Skeletal muscle tissue (tissue), 4 donors: ENCODE measurements around the gene MMAB. TPM values are rescaled to one million over a fixed set of nuclear protein-coding genes. Genes with fewer than 3 reads are reported as not detected.
A peak's percentile ranks its signal among the peaks of the same experiment; 100 is the strongest.

ENCODE experiments used
- H3K27ac ChIP-seq: one replicate; pipeline ENCODE4 v1.7.0; 2013; ENCODE audit warnings: mild to moderate bottlenecking, low read depth, low read length, inconsistent platforms
- H3K27me3 ChIP-seq, 3 donors: one replicate each; pipeline ENCODE4 v1.7.0; 2013; ENCODE audit warnings: low read length in 3 of 3; ENCODE audit not compliant: control insufficient read depth in 3 of 3, insufficient read depth in 3 of 3
- H3K36me3 ChIP-seq, 3 donors: one replicate each; pipeline ENCODE4 v1.7.0; 2013; ENCODE audit warnings: low read length in 3 of 3; ENCODE audit not compliant: control insufficient read depth in 3 of 3, insufficient read depth in 3 of 3
- H3K4me1 ChIP-seq, 3 donors: one replicate each; pipeline ENCODE4 v1.7.0; 2013; ENCODE audit warnings: low read length in 3 of 3, mild to moderate bottlenecking in 3 of 3; ENCODE audit not compliant: control insufficient read depth in 3 of 3, insufficient read depth in 3 of 3
- H3K4me3 ChIP-seq, 3 donors: one replicate each; pipeline ENCODE4 v1.7.0; 2013; ENCODE audit warnings: low read length in 3 of 3
- H3K9ac ChIP-seq, 3 donors: one replicate each; pipeline ENCODE4 v1.7.0; 2013; ENCODE audit warnings: low read length in 3 of 3, mild to moderate bottlenecking in 3 of 3, moderate library complexity in 2 of 3, low read depth in 1 of 3
- H3K9me3 ChIP-seq, 3 donors: one replicate each; pipeline ENCODE4 v1.7.0; 2013; ENCODE audit warnings: low read length in 3 of 3; ENCODE audit not compliant: control insufficient read depth in 3 of 3
- total RNA-seq: library from RNA; depleted of rRNA; stranded (reverse); fragments of >200 nt; gene quantifications from one replicate; pipeline ENCODE4 v1.2.3, GENCODE V29; 2014
- donor health status: Osteomylitis.

MMAB gene
- 18.3 TPM for total RNA-seq

- Histone ChIP-seq H3K4me3 (peak within 1 kb of the TSS; percentile 93 to 99 (median 95)), H3K4me1 (peaks cover 17 to 24% (median 18%) of the 10 kb centered on the region in 3 donors), H3K27ac (peak within 1 kb of the TSS; percentile 85), H3K9me3 (no peaks in the 10 kb centered on the region), H3K27me3 (no peaks in the 10 kb centered on the region), H3K9ac (peak within 1 kb of the TSS; percentile 82 to 91 (median 90)), H3K36me3 (peaks cover 28 to 36% (median 33%) of the 10 kb centered on the region in 3 donors)
Measured at GRCh38 chr12:109573029-109573913, at the start of gene MMAB, which contains the start of gene MVK. Gene MMAB, minus strand, starts transcription at chr12:109573504. Its CDS starts 24 bp downstream, at chr12:109573480. Gene MVK, plus strand, starts transcription at chr12:109573794. Its CDS starts 1,029 bp downstream, at chr12:109574823.

GRCh38 chr12:109621901-109622364 lies 48.6 kb upstream of the MMAB start:
- no peak overlapping the region for H3K9ac ChIP-seq
- no peaks in the 10 kb centered on the region for H3K9me3 ChIP-seq
- peaks cover 11 to 19% (median 16%) of the 10 kb centered on the region in 3 donors for H3K27me3 ChIP-seq
- no peaks in the 10 kb centered on the region for H3K36me3 ChIP-seq
- H3K4me1 ChIP-seq: peaks cover 0 to 15% (median 11%) of the 10 kb centered on the region in 3 donors
- no peak overlapping the region for H3K4me3 ChIP-seq
- no peak overlapping the region for H3K27ac ChIP-seq

GRCh38 chr12:109621211-109621694 lies 47.9 kb upstream of the MMAB start:
- H3K4me3 ChIP-seq: no peak overlapping the region
- peaks cover 8 to 14% (median 12%) of the 10 kb centered on the region in 3 donors for H3K27me3 ChIP-seq
- H3K36me3 ChIP-seq: no peaks in the 10 kb centered on the region
- H3K9me3 ChIP-seq: no peaks in the 10 kb centered on the region
- peaks cover 0 to 15% (median 11%) of the 10 kb centered on the region in 3 donors for H3K4me1 ChIP-seq
- no peak overlapping the region for H3K27ac ChIP-seq
- H3K9ac ChIP-seq: no peak overlapping the region

- H3K9me3 ChIP-seq: no peaks in the 10 kb centered on the region
- no peak overlapping the region for H3K9ac ChIP-seq
- no peaks in the 10 kb centered on the region for H3K36me3 ChIP-seq
- no peak overlapping the region for H3K27ac ChIP-seq
- peaks cover 13 to 19% (median 13%) of the 10 kb centered on the region in 3 donors for H3K27me3 ChIP-seq
- H3K4me3 ChIP-seq: no peak overlapping the region
- H3K4me1 ChIP-seq: peaks cover 0 to 2% (median 0%) of the 10 kb centered on the region in 3 donors
Measured at GRCh38 chr12:109619002-109619604, 45.8 kb upstream of the MMAB start.

- peaks cover 18 to 27% (median 18%) of the 10 kb centered on the region in 3 donors for H3K27me3 ChIP-seq
- H3K27ac ChIP-seq: no peak overlapping the region
- H3K36me3 ChIP-seq: no peaks in the 10 kb centered on the region
- H3K4me3 ChIP-seq: no peak overlapping the region
- H3K4me1 ChIP-seq: peaks cover 0 to 2% (median 0%) of the 10 kb centered on the region in 3 donors
- H3K9me3 ChIP-seq: no peaks in the 10 kb centered on the region
- H3K9ac ChIP-seq: no peak overlapping the region
Measured at GRCh38 chr12:109618082-109618481, 44.8 kb upstream of the MMAB start.

GRCh38 chr12:109617491-109617890 lies 44.2 kb upstream of the MMAB start:
- Histone ChIP-seq H3K9me3 (no peaks in the 10 kb centered on the region), H3K4me1 (peaks cover 0 to 2% (median 0%) of the 10 kb centered on the region in 3 donors), H3K27me3 (peaks cover 24 to 33% (median 24%) of the 10 kb centered on the region in 3 donors)

GRCh38 chr12:109615556-109616229 lies 42.4 kb upstream of the MMAB start:
- H3K27me3 ChIP-seq: peaks cover 31 to 47% (median 35%) of the 10 kb centered on the region in 3 donors
- H3K9ac ChIP-seq: no peak overlapping the region
- H3K36me3 ChIP-seq: no peaks in the 10 kb centered on the region
- H3K4me1 ChIP-seq: no peaks in the 10 kb centered on the region
- no peak overlapping the region for H3K4me3 ChIP-seq
- H3K27ac ChIP-seq: no peak overlapping the region
- no peaks in the 10 kb centered on the region for H3K9me3 ChIP-seq

More at GRCh38 chr12:109617491-109617890, 44.2 kb upstream of the MMAB start:
- Histone ChIP-seq H3K27ac (no peak overlapping the region), H3K36me3 (no peaks in the 10 kb centered on the region), H3K9ac (no peak overlapping the region), H3K4me3 (no peak overlapping the region)

GRCh38 chr12:109613649-109614455 lies 40.5 kb upstream of the MMAB start:
- H3K27me3 ChIP-seq: peaks cover 31 to 55% (median 41%) of the 10 kb centered on the region in 3 donors
- H3K36me3 ChIP-seq: no peaks in the 10 kb centered on the region
- H3K4me1 ChIP-seq: no peaks in the 10 kb centered on the region
- H3K4me3 ChIP-seq: no peak overlapping the region
- H3K9ac ChIP-seq: no peak overlapping the region
- no peaks in the 10 kb centered on the region for H3K9me3 ChIP-seq
- no peak overlapping the region for H3K27ac ChIP-seq

- H3K4me1 ChIP-seq: no peaks in the 10 kb centered on the region
- H3K9ac ChIP-seq: no peak overlapping the region
- H3K27me3 ChIP-seq: peaks cover 31 to 55% (median 41%) of the 10 kb centered on the region in 3 donors
- H3K4me3 ChIP-seq: no peak overlapping the region
- no peak overlapping the region for H3K27ac ChIP-seq
- H3K36me3 ChIP-seq: no peaks in the 10 kb centered on the region
- no peaks in the 10 kb centered on the region for H3K9me3 ChIP-seq
Measured at GRCh38 chr12:109612975-109613502, 39.7 kb upstream of the MMAB start.
